ENCODE data around the gene GNB1L. TPM values are rescaled to one million over a fixed set of nuclear protein-coding genes. Genes with fewer than 3 reads are reported as not detected.

The GNB1L gene
- total and polyA plus RNA-seq, 10 of the 15 experiments (the other 5 are each of a cell fraction or from before 2014, with no cell fraction given) = 0.21 to 19.4 (median 6.8) TPM

DNA sequence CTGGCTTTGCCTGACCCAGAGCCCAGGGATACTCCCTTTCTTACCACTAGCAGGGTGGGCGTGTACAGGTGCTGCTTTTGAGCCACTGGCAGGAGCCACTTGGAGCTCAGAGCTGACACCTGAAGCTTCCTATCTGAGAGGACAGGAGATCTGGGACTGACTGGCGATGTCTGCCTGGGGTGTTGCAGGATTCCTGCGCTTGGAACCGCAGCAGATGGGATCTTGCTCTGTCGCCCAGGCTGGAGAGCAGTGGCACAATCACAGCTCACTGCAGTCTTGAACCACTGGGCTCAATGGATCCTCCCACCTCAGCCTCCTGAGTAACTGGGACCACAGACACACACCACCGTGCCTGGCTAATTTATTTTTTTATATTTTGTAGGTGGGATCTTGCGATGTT is 113.6 kb downstream of the GNB1L start:
- WGBS (ENCODE audit: insufficient coverage, insufficient replicate concordance, low lambda C conversion rate, missing lambda C conversion rate) = 41% methylated on average over 7 of the region's 7 CpGs
- no peaks in the 10 kb centered on the region for H4K20me1 ChIP-seq (ENCODE audit: control insufficient read depth, insufficient read depth)
- H2AFZ ChIP-seq (ENCODE audit: control insufficient read depth, low read depth, low read length) = no peak overlapping the region
- H3K4me2 ChIP-seq (ENCODE audit: control insufficient read depth, insufficient read depth) = no peak overlapping the region
- no peak for ATAC-seq
- no peaks in the 10 kb centered on the region for H3K4me1 ChIP-seq (ENCODE audit: control insufficient read depth, insufficient read depth, low read length)
- no peak overlapping the region for H3K9ac ChIP-seq (ENCODE audit: control insufficient read depth, insufficient read depth, low read length)
- H3K27me3 ChIP-seq (replicated peaks in 1 of 2; ENCODE audit: control insufficient read depth in 2 of 2, insufficient read depth in 2 of 2, low read length in 1 of 2) = no peaks in the 10 kb centered on the region
- H3K4me3 ChIP-seq = no peak overlapping the region
- ChIA-PET SMC1A (ENCODE audit: uncharacterized antibody, unreplicated experiment) (no interaction called here), RAD21 (ENCODE audit: unreplicated experiment) (no interaction called here), CTCF (interaction anchor here (1.3 to 1.8 kb wide), 2 partner anchors 10 kb away, joined by 3 to 8 read pairs; no protein-coding TSS in a partner anchor), POLR2A (interaction anchor here (0.6 kb wide), 1 partner anchor 1729 kb away, joined by 3 read pairs; no protein-coding TSS in a partner anchor)
- no peak for FAIRE-seq
- H3K36me3 ChIP-seq (ENCODE audit: control insufficient read depth in 2 of 2, insufficient read depth in 2 of 2, low read length in 1 of 2) = no peaks in the 10 kb centered on the region
- BruUV-seq (replicated peaks) = no TSS peak
- no peak for DNase-seq (ENCODE audit: low read depth, low spot score)
- H3K27ac ChIP-seq (ENCODE audit: control insufficient read depth, insufficient read depth) = no peak overlapping the region
- intact Hi-C loops (cut with micrococcal nuclease; ENCODE audit: unreplicated experiment) = no loop called here
- H3K79me2 ChIP-seq (ENCODE audit: control insufficient read depth, insufficient read depth, low read length) = no peaks in the 10 kb centered on the region
- no peaks in the 10 kb centered on the region for H3K9me3 ChIP-seq (replicated peaks; ENCODE audit: control insufficient read depth, insufficient read depth, low read length)
- TF ChIP-seq RUNX3 (IDR thresholded peaks at IDR 0.05; ENCODE audit: low read length) (no peak), ZZZ3 (IDR thresholded peaks at IDR 0.05; ENCODE audit: control insufficient read depth, insufficient read length, low read depth) (no peak), HDGF (IDR thresholded peaks at IDR 0.05) (no peak), GATAD2B (conservative IDR thresholded peaks at IDR 0.05; ENCODE audit: low read depth) (no peak), RAD51 (IDR thresholded peaks at IDR 0.05) (no peak)
- TF ChIP-seq, protein P1, sequence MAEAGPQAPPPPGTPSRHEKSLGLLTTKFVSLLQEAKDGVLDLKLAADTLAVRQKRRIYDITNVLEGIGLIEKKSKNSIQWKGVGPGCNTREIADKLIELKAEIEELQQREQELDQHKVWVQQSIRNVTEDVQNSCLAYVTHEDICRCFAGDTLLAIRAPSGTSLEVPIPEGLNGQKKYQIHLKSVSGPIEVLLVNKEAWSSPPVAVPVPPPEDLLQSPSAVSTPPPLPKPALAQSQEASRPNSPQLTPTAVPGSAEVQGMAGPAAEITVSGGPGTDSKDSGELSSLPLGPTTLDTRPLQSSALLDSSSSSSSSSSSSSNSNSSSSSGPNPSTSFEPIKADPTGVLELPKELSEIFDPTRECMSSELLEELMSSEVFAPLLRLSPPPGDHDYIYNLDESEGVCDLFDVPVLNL (IDR thresholded peaks at IDR 0.05; ENCODE audit: low read depth, low read length) = no peak
- in situ Hi-C loops (cut with MboI) = no loop called here

DNA sequence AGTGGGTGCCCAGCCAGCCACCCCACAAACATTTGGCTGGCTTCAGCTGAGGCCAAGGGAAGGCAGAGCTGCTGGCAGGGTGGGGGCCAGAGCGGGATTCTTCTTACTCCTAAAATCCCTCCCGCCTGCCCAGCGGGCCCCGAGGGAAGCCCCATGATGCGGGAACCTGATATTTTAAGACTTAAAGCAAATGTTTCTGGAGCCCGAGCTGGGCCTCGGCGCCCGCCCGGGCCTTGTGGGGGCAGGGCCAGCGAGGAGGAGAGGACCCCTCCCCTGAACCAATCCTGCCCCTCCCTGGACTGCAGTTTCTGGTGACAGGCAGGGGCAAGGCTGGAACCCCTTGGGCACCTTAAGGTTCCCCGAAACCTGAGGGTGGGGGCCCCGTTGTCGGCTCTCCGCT is 114.1 kb downstream of the GNB1L start:
- SMC1A ChIA-PET (ENCODE audit: uncharacterized antibody, unreplicated experiment) = no interaction called here
- no peak for TF ChIP-seq CHD2 (IDR thresholded peaks at IDR 0.05; ENCODE audit: borderline replicate concordance, low read depth, low read length)
- TF ChIP-seq SRF (IDR thresholded peaks at IDR 0.05; ENCODE audit: low read depth in 2 of 2, low read length in 2 of 2) = no peak
- TF ChIP-seq, protein P2, sequence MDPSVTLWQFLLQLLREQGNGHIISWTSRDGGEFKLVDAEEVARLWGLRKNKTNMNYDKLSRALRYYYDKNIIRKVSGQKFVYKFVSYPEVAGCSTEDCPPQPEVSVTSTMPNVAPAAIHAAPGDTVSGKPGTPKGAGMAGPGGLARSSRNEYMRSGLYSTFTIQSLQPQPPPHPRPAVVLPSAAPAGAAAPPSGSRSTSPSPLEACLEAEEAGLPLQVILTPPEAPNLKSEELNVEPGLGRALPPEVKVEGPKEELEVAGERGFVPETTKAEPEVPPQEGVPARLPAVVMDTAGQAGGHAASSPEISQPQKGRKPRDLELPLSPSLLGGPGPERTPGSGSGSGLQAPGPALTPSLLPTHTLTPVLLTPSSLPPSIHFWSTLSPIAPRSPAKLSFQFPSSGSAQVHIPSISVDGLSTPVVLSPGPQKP (IDR thresholded peaks at IDR 0.05; ENCODE audit: low read depth, low read length) = no peak

More for the DNA sequence above, 114.1 kb downstream of the GNB1L start:
- ATAC-seq (no peak), FAIRE-seq (no peak), DNase-seq (ENCODE audit: low read depth, low spot score) (no peak)
- no TSS peak for BruUV-seq (replicated peaks)
- H3K9ac ChIP-seq (ENCODE audit: control insufficient read depth, insufficient read depth, low read length) = no peak overlapping the region
- H3K4me2 ChIP-seq (ENCODE audit: control insufficient read depth, insufficient read depth) = no peak overlapping the region
- H3K27ac ChIP-seq (ENCODE audit: control insufficient read depth, insufficient read depth) = no peak overlapping the region
- RAD21 ChIA-PET (ENCODE audit: unreplicated experiment) = no interaction called here
- intact Hi-C loops (cut with micrococcal nuclease; ENCODE audit: unreplicated experiment) (no loop called here), in situ Hi-C loops (cut with MboI) (no loop called here)
- H3K9me3 ChIP-seq (replicated peaks; ENCODE audit: control insufficient read depth, insufficient read depth, low read length) = no peaks in the 10 kb centered on the region
- no peaks in the 10 kb centered on the region for H3K27me3 ChIP-seq (replicated peaks in 1 of 2; ENCODE audit: control insufficient read depth in 2 of 2, insufficient read depth in 2 of 2, low read length in 1 of 2)
- CTCF ChIA-PET = interaction anchor here (1.3 kb wide), 1 partner anchor 11 kb away, joined by 3 read pairs; no protein-coding TSS in a partner anchor
- H2AFZ ChIP-seq (ENCODE audit: control insufficient read depth, low read depth, low read length) = no peak overlapping the region
- H3K36me3 ChIP-seq (ENCODE audit: control insufficient read depth in 2 of 2, insufficient read depth in 2 of 2, low read length in 1 of 2) = no peaks in the 10 kb centered on the region
- no peak overlapping the region for H3K4me3 ChIP-seq
- POLR2A ChIA-PET = interaction anchor here (0.6 kb wide), 1 partner anchor 1729 kb away, joined by 3 read pairs; no protein-coding TSS in a partner anchor
- no peaks in the 10 kb centered on the region for H4K20me1 ChIP-seq (ENCODE audit: control insufficient read depth, insufficient read depth)
- H3K79me2 ChIP-seq (ENCODE audit: control insufficient read depth, insufficient read depth, low read length) = no peaks in the 10 kb centered on the region
- WGBS (ENCODE audit: insufficient coverage, insufficient replicate concordance, low lambda C conversion rate, missing lambda C conversion rate) = 42% methylated on average over 15 of the region's 15 CpGs
- no peaks in the 10 kb centered on the region for H3K4me1 ChIP-seq (ENCODE audit: control insufficient read depth, insufficient read depth, low read length)

Data from GM12878 (cell line).